Measurements from ENCODE around the gene CDK18. TPM values are rescaled to one million over a fixed set of nuclear protein-coding genes. Genes with fewer than 3 reads are reported as not detected.

Gene CDK18
- total RNA-seq, 1 donor from 2014 or later: 4.0 TPM

GRCh38 chr1:205568135-205568468 lies 63.6 kb downstream of the CDK18 start:
- DNase-seq (ENCODE audit: low spot score): no peak

GRCh38 chr1:205568469-205569361 lies 64.2 kb downstream of the CDK18 start:
- peak; percentile 82 for DNase-seq (ENCODE audit: low spot score)

- peak; percentile 84 for DNase-seq (ENCODE audit: low spot score)
Measured at GRCh38 chr1:205569411-205570172, 65.1 kb downstream of the CDK18 start.

- peak; percentile 88 for DNase-seq (ENCODE audit: low spot score)
Measured at GRCh38 chr1:205570173-205570501, 65.7 kb downstream of the CDK18 start.

- DNase-seq (ENCODE audit: low spot score): no peak
Measured at GRCh38 chr1:205570796-205571537, 66.5 kb downstream of the CDK18 start.

GRCh38 chr1:205571747-205572146 lies 67.3 kb downstream of the CDK18 start:
- peak; percentile 68 for DNase-seq (ENCODE audit: low spot score)

- DNase-seq (ENCODE audit: low spot score): peak; percentile 28
Measured at GRCh38 chr1:205572421-205572820, 68.0 kb downstream of the CDK18 start.

GRCh38 chr1:205575294-205575885 lies 70.9 kb downstream of the CDK18 start:
- DNase-seq (ENCODE audit: low spot score): peak; percentile 69

GRCh38 chr1:205576011-205576410 lies 71.5 kb downstream of the CDK18 start:
- peak; percentile 76 for DNase-seq (ENCODE audit: low spot score)

GRCh38 chr1:205576805-205577761 lies 72.6 kb downstream of the CDK18 start:
- peak; percentile 72 for DNase-seq (ENCODE audit: low spot score)

- DNase-seq (ENCODE audit: low spot score): peak; percentile 64
Measured at GRCh38 chr1:205577874-205578658, 73.6 kb downstream of the CDK18 start.

GRCh38 chr1:205578780-205579571 lies 74.5 kb downstream of the CDK18 start:
- DNase-seq (ENCODE audit: low spot score): peak; percentile 74

- peak; percentile 86 for DNase-seq (ENCODE audit: low spot score)
Measured at GRCh38 chr1:205579711-205580110, 75.2 kb downstream of the CDK18 start.

GRCh38 chr1:205580140-205580922 lies 75.9 kb downstream of the CDK18 start:
- peak; percentile 88 for DNase-seq (ENCODE audit: low spot score)

- DNase-seq (ENCODE audit: low spot score): no peak
Measured at GRCh38 chr1:205580923-205581180, 76.4 kb downstream of the CDK18 start.

GRCh38 chr1:205581321-205581980 lies 77.0 kb downstream of the CDK18 start:
- peak; percentile 74 for DNase-seq (ENCODE audit: low spot score)

- DNase-seq (ENCODE audit: low spot score): peak; percentile 49
Measured at GRCh38 chr1:205582046-205582445, 77.6 kb downstream of the CDK18 start.

All from mesenteric fat pad (tissue), 1 donor.